NCI-H82 treated with DMSO at 0.1 percent for 48 hours (cell line): ENCODE data around the gene BMERB1.
"Not testable (repeated sequence)": the region's sequence is repeated elsewhere in the genome, so short reads cannot be mapped to it uniquely, and the experiment has no call there.

ENCODE experiments used
- DNase-seq: peaks from one replicate; lab custom pipeline; 2025; ENCODE audit not compliant: unreplicated experiment; lab: John Stamatoyannopoulos, UW

BMERB1 gene

GRCh38 chr16:15521758-15522509 lies 87.5 kb downstream of the BMERB1 start:
- no peak for DNase-seq

- DNase-seq: no peak
Measured at GRCh38 chr16:15523092-15523541, 88.7 kb downstream of the BMERB1 start.

- DNase-seq: no peak
Measured at GRCh38 chr16:15523939-15524338, 89.6 kb downstream of the BMERB1 start.

- no peak for DNase-seq
Measured at GRCh38 chr16:15524966-15525365, 90.6 kb downstream of the BMERB1 start.

GRCh38 chr16:15526097-15526496 lies 91.7 kb downstream of the BMERB1 start:
- DNase-seq: no peak

GRCh38 chr16:15526731-15527130 lies 92.3 kb downstream of the BMERB1 start:
- DNase-seq: no peak

GRCh38 chr16:15529673-15530072 lies 95.3 kb downstream of the BMERB1 start:
- DNase-seq: no peak

- DNase-seq: no peak
Measured at GRCh38 chr16:15530085-15530484, 95.7 kb downstream of the BMERB1 start.

- no peak for DNase-seq
Measured at GRCh38 chr16:15532825-15533224, 98.4 kb downstream of the BMERB1 start.

GRCh38 chr16:15533386-15533785 lies 99.0 kb downstream of the BMERB1 start:
- no peak for DNase-seq

- no peak for DNase-seq
Measured at GRCh38 chr16:15535772-15536171, 101.4 kb downstream of the BMERB1 start.

- DNase-seq: no peak
Measured at GRCh38 chr16:15536843-15537242, 102.5 kb downstream of the BMERB1 start.

GRCh38 chr16:15538507-15538906 lies 104.1 kb downstream of the BMERB1 start:
- no peak for DNase-seq

- DNase-seq: no peak
Measured at GRCh38 chr16:15539197-15539596, 104.8 kb downstream of the BMERB1 start.

- no peak for DNase-seq
Measured at GRCh38 chr16:15542261-15542660, 107.9 kb downstream of the BMERB1 start.

GRCh38 chr16:15542734-15543347 lies 108.5 kb downstream of the BMERB1 start:
- DNase-seq: no peak

- no peak for DNase-seq
Measured at GRCh38 chr16:15544405-15544804, 110.0 kb downstream of the BMERB1 start.

- DNase-seq: no peak
Measured at GRCh38 chr16:15545544-15545943, 111.2 kb downstream of the BMERB1 start.

- not testable (repeated sequence) for DNase-seq
Measured at GRCh38 chr16:15547072-15547767, 112.8 kb downstream of the BMERB1 start.

GRCh38 chr16:15547768-15548096 lies 113.3 kb downstream of the BMERB1 start:
- no peak for DNase-seq

- DNase-seq: no peak
Measured at GRCh38 chr16:15548482-15548891, 114.1 kb downstream of the BMERB1 start.

- DNase-seq: no peak
Measured at GRCh38 chr16:15552507-15552906, 118.1 kb downstream of the BMERB1 start.
